ENCODE data around the gene LRFN2. TPM values are rescaled to one million over a fixed set of nuclear protein-coding genes. Genes with fewer than 3 reads are reported as not detected.

The LRFN2 gene
- polyA plus RNA-seq, 3 donors from 2014 or later, result 0.67 to 1.8 (median 0.87) TPM

GRCh38 chr6:40439026-40439800 lies 148.0 kb downstream of the LRFN2 start:
- Mint-ChIP-seq H3K4me3 (peak overlapping the region in 2 of 5 donors; percentile 6 to 28), H3K36me3 (no peaks in the 10 kb centered on the region), H3K4me1 (peaks cover 48 to 50% of the 10 kb centered on the region in 2 donors), H3K27ac (peak overlapping the region; percentile 12 to 87 (median 66)), H3K27me3 (ENCODE audit: low read depth in 3 of 3) (peaks cover 4 to 6% (median 5%) of the 10 kb centered on the region in 3 donors), H3K9me3 (no peaks in the 10 kb centered on the region)
- DNase-seq, result no peak

DNA sequence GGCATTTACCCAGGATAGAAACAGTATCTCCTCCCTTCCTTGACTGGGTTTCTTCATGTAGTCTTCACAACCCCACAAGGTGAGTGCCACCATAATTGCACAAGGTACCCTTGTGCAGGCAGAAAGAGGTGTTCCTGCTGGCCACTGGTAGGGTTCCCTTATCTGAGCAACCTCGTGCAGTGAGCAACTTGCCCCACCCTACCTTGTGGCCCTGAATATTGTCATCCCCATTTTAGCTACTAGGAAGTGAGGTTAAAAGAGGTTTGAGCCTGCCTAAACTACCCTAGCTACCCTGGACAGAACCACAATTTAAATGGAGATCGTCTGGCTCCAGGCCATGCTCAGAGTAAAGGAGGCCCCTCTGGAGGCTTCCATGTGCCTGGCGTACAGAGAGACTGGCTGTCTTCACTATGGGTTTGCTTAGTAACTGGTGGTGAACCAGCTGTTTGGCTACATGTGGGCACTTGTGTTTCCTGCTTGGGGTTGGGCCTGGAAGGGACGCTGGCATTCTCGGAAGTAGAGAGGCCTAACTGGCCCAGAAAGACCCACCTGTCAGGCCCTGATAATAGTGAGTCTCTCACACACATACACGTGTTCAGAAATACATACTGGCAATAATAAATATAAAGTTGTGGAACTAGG lies 148.8 kb downstream of the LRFN2 start:
- H3K36me3 Mint-ChIP-seq, result no peaks in the 10 kb centered on the region
- H3K9me3 Mint-ChIP-seq, result no peaks in the 10 kb centered on the region

DNA sequence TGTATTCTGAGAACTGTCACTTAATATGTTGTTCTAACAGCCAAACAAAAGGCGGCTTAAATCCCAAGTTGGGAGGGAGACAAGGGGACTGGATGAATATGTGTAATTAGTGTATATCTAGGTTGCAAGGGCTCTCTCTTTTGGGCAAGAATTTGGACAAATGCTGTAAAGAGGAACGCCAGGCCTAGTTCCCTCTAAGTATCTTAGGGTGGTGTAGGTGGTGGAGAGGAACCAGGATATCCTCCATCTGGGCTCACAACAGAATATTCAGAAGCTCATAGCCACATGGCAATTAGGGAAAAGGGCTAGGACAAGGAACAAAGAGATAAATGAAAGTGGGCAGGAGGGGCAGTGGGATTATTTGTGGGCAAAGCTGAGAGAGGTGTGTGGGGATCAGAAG lies 149.5 kb downstream of the LRFN2 start:
- no peak for DNase-seq
- H3K4me1 Mint-ChIP-seq, result peaks cover 48% of the 10 kb centered on the region in 2 donors
- H3K27me3 Mint-ChIP-seq (ENCODE audit: low read depth in 3 of 3), result peaks cover 4 to 6% (median 5%) of the 10 kb centered on the region in 3 donors
- H3K27ac Mint-ChIP-seq, result peak overlapping the region in 4 of 6 donors; percentile 13 to 90 (median 76)
- H3K9me3 Mint-ChIP-seq, result no peaks in the 10 kb centered on the region
- peak overlapping the region in 2 of 5 donors; percentile 21 to 30 for H3K4me3 Mint-ChIP-seq
- no peaks in the 10 kb centered on the region for H3K36me3 Mint-ChIP-seq

More for the DNA sequence above, 148.8 kb downstream of the LRFN2 start:
- DNase-seq, result no peak
- H3K27ac Mint-ChIP-seq, result peak overlapping the region in 5 of 6 donors; percentile 12 to 90 (median 71)
- H3K4me3 Mint-ChIP-seq, result peak overlapping the region in 2 of 5 donors; percentile 31 to 37
- peaks cover 4 to 6% (median 5%) of the 10 kb centered on the region in 3 donors for H3K27me3 Mint-ChIP-seq (ENCODE audit: low read depth in 3 of 3)
- peaks cover 48% of the 10 kb centered on the region in 2 donors for H3K4me1 Mint-ChIP-seq

DNA sequence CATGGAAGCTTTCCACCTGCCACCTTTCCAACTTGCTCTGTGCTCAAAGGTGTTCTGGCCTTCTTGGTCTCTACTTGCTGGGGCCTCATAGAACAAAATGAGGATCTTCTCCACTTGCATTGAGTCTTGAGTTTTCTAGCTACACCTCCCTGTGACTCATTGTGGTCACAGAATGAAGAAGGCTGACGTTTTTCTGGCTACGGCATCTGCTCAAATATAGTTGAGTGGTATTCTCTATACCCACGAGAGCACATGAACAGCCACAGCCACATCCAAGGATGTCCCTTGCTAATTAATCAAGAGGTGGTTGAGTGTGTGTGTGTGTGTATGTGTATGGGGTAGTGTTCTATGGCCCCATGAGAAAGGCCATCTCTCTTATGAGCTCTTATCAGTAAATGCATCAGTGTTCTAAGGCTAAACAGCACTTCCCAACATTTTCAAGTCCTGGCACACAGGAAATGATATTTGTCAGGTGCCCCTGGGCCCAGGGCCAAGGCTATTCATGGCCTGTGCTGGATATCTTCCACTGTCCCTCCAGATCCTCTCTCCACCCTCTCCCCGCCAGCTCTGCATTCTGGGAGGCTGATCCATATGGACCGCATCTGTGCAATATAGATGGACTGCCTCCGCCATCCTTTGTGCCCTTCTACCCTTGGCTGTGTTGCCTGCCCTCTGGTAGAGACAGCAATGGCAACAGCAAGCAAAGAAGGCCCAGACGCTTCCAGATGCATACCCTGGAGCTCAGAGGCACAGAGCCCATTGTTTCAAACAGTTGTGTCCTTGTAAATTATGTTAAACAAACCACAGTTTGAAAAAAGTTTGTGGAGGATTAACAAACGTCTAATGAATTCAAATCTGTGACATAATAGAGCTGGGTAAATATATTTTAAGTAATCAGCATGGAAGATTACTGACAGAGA lies 150.2 kb downstream of the LRFN2 start:
- Mint-ChIP-seq H3K9me3 (no peaks in the 10 kb centered on the region), H3K27ac (peak overlapping the region; percentile 86 to 95 (median 92))
- peak; percentile 66 to 78 (median 73) for DNase-seq

GRCh38 chr6:40432982-40433381 lies 154.2 kb downstream of the LRFN2 start:
- Mint-ChIP-seq H3K36me3 (no peaks in the 10 kb centered on the region), H3K4me1 (peaks cover 20% of the 10 kb centered on the region in 2 donors), H3K27me3 (ENCODE audit: low read depth in 3 of 3) (peaks cover 5 to 6% (median 5%) of the 10 kb centered on the region in 3 donors), H3K9me3 (no peaks in the 10 kb centered on the region), H3K27ac (no peak overlapping the region), H3K4me3 (no peak overlapping the region)
- DNase-seq, result no peak

More for the DNA sequence above, 150.2 kb downstream of the LRFN2 start:
- peaks cover 4 to 6% (median 5%) of the 10 kb centered on the region in 3 donors for H3K27me3 Mint-ChIP-seq (ENCODE audit: low read depth in 3 of 3)
- H3K36me3 Mint-ChIP-seq, result no peaks in the 10 kb centered on the region
- peaks cover 48% of the 10 kb centered on the region in 2 donors for H3K4me1 Mint-ChIP-seq
- H3K4me3 Mint-ChIP-seq, result peak overlapping the region in 4 of 5 donors; percentile 4 to 48 (median 16)

- H3K4me1 Mint-ChIP-seq, result peaks cover 7% of the 10 kb centered on the region in 2 donors
- no peak overlapping the region for H3K4me3 Mint-ChIP-seq
- peaks cover 2 to 4% (median 2%) of the 10 kb centered on the region in 3 donors for H3K27me3 Mint-ChIP-seq (ENCODE audit: low read depth in 3 of 3)
- H3K36me3 Mint-ChIP-seq, result no peaks in the 10 kb centered on the region
- H3K27ac Mint-ChIP-seq, result no peak overlapping the region
- H3K9me3 Mint-ChIP-seq, result no peaks in the 10 kb centered on the region
- DNase-seq, result no peak
These were observed 155.5 kb downstream of the LRFN2 start for GRCh38 chr6:40431706-40432105.

GRCh38 chr6:40427196-40427595 lies 160.0 kb downstream of the LRFN2 start:
- no peaks in the 10 kb centered on the region for H3K4me1 Mint-ChIP-seq
- H3K4me3 Mint-ChIP-seq, result no peak overlapping the region
- H3K27me3 Mint-ChIP-seq (ENCODE audit: low read depth in 3 of 3), result peaks cover 0 to 4% (median 2%) of the 10 kb centered on the region in 3 donors
- no peaks in the 10 kb centered on the region for H3K9me3 Mint-ChIP-seq
- DNase-seq, result no peak
- no peak overlapping the region for H3K27ac Mint-ChIP-seq
- H3K36me3 Mint-ChIP-seq, result no peaks in the 10 kb centered on the region

- Mint-ChIP-seq H3K36me3 (no peaks in the 10 kb centered on the region), H3K27ac (no peak overlapping the region), H3K9me3 (no peaks in the 10 kb centered on the region), H3K4me1 (no peaks in the 10 kb centered on the region), H3K27me3 (ENCODE audit: low read depth in 3 of 3) (peaks cover 0 to 4% (median 2%) of the 10 kb centered on the region in 3 donors), H3K4me3 (no peak overlapping the region)
- DNase-seq, result no peak
These were observed 160.7 kb downstream of the LRFN2 start for GRCh38 chr6:40426346-40427066.

- DNase-seq, result no peak
- H3K27me3 Mint-ChIP-seq (ENCODE audit: low read depth in 3 of 3), result peaks cover 0 to 4% (median 0%) of the 10 kb centered on the region in 3 donors
- no peaks in the 10 kb centered on the region for H3K9me3 Mint-ChIP-seq
- peaks cover 4 to 5% of the 10 kb centered on the region in 2 donors for H3K4me1 Mint-ChIP-seq
- no peak overlapping the region for H3K4me3 Mint-ChIP-seq
- H3K27ac Mint-ChIP-seq, result peak overlapping the region in 2 of 6 donors; percentile 41 to 43
- H3K36me3 Mint-ChIP-seq, result no peaks in the 10 kb centered on the region
These were observed 161.8 kb downstream of the LRFN2 start for GRCh38 chr6:40425192-40425919.

GRCh38 chr6:40422046-40422445 lies 165.1 kb downstream of the LRFN2 start:
- no peak for DNase-seq
- H3K27me3 Mint-ChIP-seq (ENCODE audit: low read depth in 3 of 3), result peaks cover 2 to 7% (median 2%) of the 10 kb centered on the region in 3 donors
- H3K36me3 Mint-ChIP-seq, result no peaks in the 10 kb centered on the region
- no peak overlapping the region for H3K27ac Mint-ChIP-seq
- no peak overlapping the region for H3K4me3 Mint-ChIP-seq
- no peaks in the 10 kb centered on the region for H3K9me3 Mint-ChIP-seq
- peaks cover 8 to 15% of the 10 kb centered on the region in 2 donors for H3K4me1 Mint-ChIP-seq

DNA sequence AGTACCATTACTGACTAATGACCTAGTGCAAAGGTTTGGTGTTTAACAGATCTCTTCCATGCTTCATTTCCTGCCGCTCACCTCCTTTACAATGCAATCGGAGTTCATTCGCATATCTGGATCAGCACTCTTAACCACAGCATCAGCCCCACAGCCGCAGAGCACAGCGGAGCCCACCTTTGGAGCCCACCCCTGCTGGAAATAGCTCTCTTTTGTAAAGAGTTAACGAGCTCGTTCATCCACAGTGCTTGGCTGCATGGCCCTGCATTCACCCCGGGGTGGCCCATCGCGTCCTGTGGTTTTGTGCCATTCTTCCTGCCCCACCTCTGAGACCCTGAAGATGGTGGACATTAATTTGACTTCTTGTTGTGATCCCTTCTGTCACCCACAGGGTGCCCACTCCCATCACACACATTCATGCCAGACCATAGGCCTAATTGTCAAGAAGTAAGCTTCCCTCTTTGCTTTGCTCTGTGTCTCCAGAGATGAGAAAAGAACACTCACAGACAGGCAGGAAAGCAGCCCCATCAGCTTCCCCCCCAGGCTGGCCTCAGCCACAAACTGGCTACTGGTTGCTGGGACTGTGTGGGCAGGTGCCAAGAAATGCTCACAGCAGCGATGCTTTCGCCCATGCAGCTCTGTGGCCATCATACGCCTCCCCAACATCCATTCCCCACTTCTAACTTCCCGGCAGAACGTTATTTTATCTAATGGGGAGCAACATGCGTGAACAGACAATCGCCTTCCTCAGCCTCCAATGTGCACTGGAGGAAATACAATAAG lies 167.0 kb downstream of the LRFN2 start:
- H3K36me3 Mint-ChIP-seq, result peaks cover 0 to 3% (median 0%) of the 10 kb centered on the region in 3 donors
- peak overlapping the region in 2 of 5 donors; percentile 6 to 40 for H3K4me3 Mint-ChIP-seq
- no peaks in the 10 kb centered on the region for H3K9me3 Mint-ChIP-seq
- H3K27ac Mint-ChIP-seq, result peak overlapping the region in 4 of 6 donors; percentile 14 to 79 (median 34)
- peaks cover 4 to 7% (median 5%) of the 10 kb centered on the region in 3 donors for H3K27me3 Mint-ChIP-seq (ENCODE audit: low read depth in 3 of 3)
- no peak for DNase-seq
- H3K4me1 Mint-ChIP-seq, result peaks cover 8 to 15% of the 10 kb centered on the region in 2 donors

DNA sequence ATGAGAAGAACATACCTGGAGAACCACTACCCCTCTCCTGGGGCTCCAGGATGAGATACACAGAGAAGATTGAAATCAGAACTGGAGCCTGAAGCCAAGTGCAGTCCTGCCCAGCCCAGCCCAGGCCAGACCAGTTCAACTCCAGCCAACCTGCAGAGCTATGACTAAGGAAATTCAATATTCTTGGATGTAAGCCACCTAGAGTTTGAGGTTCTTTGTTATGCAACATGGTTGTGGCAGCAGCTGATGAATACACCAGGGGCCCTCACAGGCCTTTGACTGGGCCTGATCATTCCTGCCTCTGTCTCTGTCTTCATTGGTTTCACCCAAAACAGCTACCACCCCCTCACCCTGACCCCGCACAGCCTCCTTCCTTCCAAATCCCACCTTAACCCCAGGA lies 167.8 kb downstream of the LRFN2 start:
- H3K27ac Mint-ChIP-seq, result peak overlapping the region in 1 of 6 donors; percentile 79
- H3K27me3 Mint-ChIP-seq (ENCODE audit: low read depth in 3 of 3), result peaks cover 5 to 7% (median 5%) of the 10 kb centered on the region in 3 donors
- peaks cover 0 to 3% (median 0%) of the 10 kb centered on the region in 3 donors for H3K36me3 Mint-ChIP-seq
- no peaks in the 10 kb centered on the region for H3K9me3 Mint-ChIP-seq
- no peak for DNase-seq
- peaks cover 8 to 15% of the 10 kb centered on the region in 2 donors for H3K4me1 Mint-ChIP-seq
- no peak overlapping the region for H3K4me3 Mint-ChIP-seq

Measured in immature natural killer cell (primary cell).